Lower leg skin (tissue), 4 donors: ENCODE data around the gene TUFT1. TPM values are rescaled to one million over a fixed set of nuclear protein-coding genes. Genes with fewer than 3 reads are reported as not detected.

Experiments
- DNase-seq, 2 donors: peaks; one replicate each; pipeline ENCODE4 v3.0.0-alpha.2; 2019; ENCODE audit warnings: low spot score in 2 of 2
- H3K4me3 ChIP-seq: fragments of 200-600 bp; sonication (generic); 2 replicates; pipeline ENCODE4 v1.5.1; 2017; ENCODE audit warnings: mild to moderate bottlenecking, low read depth; ENCODE audit not compliant: poor library complexity, severe bottlenecking
- CTCF ChIP-seq, 3 donors: fragments of 450-650 bp; IDR thresholded peaks; one replicate each; pipeline ENCODE4 v1.5.1; 2016; ENCODE audit warnings: antibody characterized with exemption in 3 of 3, mild to moderate bottlenecking in 3 of 3, moderate library complexity in 2 of 3
- POLR2A ChIP-seq, 2 donors: fragments of 450-650 bp; IDR thresholded peaks; one replicate each; pipeline ENCODE4 v1.6.1; 2016 to 2017; ENCODE audit warnings: antibody characterized with exemption in 2 of 2, mild to moderate bottlenecking in 1 of 2, moderate library complexity in 1 of 2
- WGBS, 2 donors: methylation state at CpG; one replicate each; pipeline ENCODE4 v1.1.5; 2018; 5-methylcytosine and 5-hydroxymethylcytosine counted together
- intact Hi-C: fragments of 100-400 bp; cut with DNase I; formaldehyde crosslinking; loops from one replicate; pipeline ENCODE4 v1.15.0; 2023; ENCODE audit warnings: low total_unique reads
- total RNA-seq, 4 donors: library from RNA; depleted of rRNA; stranded (reverse); fragments of >200 nt; gene quantifications; one replicate each; pipeline ENCODE4 v1.1.0, GENCODE V29; 2016

Gene TUFT1
- total RNA-seq, 4 donors from 2014 or later, result 140 to 186 (median 161) TPM

DNA sequence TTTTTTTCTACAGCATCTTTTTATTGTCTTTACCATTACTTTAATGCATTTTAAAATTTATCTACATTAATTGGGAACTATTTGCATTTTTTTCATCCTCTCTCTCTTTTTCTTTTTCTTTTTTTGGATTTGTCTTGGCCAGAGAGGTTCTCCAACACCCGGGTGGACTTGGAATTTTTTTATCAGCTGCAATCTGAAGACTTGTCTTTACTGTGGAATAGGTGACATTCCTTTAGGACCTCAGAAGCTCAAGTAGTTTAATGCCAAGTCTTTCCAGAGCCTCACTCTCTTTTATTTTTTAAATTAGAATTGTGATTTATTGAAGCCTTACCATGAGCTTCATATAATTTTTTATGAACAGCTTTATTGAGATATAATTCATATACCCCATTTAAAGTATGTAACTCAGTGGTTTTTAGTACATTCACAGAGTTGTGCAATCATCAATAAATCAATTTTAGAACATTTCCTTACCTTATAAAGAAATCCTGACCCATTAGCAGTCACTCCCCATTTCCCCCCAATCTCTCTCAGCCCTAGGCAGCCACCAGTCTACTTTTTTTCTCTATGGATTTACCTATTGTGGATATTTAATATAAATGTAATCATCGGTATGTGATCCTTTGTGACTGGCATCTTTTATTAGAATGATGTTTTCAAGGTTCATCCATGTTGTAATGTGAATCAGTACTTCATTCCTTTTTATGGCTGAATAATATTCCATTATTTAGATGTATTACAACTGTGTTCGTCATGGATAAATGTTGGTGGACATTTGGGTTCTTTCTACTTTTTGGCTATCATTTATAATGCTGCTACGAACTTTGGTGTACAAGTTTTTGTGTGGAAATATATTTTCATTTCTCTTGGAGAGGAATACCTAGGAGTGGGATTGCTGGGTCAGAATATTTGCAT lies 6.2 kb downstream of the TUFT1 start:
- intact Hi-C loops, result no loop called here
- no peak for TF ChIP-seq CTCF (IDR thresholded peaks at IDR 0.05)
- 82 to 85% methylated on average over 4 of the region's 4 CpGs for WGBS, 2 donors
- H3K4me3 ChIP-seq, result no peak overlapping the region
- DNase-seq, result no peak

- WGBS, 2 donors, result 28 to 30% methylated on average over 7 of the region's 7 CpGs
- DNase-seq, result peak; percentile 69 to 91
- no peak for TF ChIP-seq CTCF (IDR thresholded peaks at IDR 0.05)
- TF ChIP-seq POLR2A (IDR thresholded peaks at IDR 0.05), result no peak
- intact Hi-C loops, result no loop called here
- no peak overlapping the region for H3K4me3 ChIP-seq
These were observed 7.2 kb downstream of the TUFT1 start for GRCh38 chr1:151547119-151547899.

DNA sequence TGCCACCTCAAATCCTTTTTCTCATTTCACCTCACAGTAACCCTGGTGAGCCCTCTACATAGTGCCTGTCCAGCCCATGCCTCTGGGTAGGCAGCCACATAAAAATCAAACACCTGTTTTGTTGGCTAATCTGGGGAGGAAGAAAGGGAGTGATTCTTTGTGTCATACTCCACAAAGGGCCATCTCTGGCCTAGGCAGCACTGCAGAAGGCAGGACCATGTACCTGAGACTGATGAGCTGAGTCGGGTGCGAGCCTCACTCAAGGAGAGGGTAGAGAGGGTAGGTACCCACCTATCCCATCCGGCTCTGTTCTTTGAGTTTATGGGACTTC lies 7.8 kb downstream of the TUFT1 start:
- intact Hi-C loops, result no loop called here
- WGBS, 2 donors, result 97 to 98% methylated on average over 3 of the region's 3 CpGs
- peak in 1 of 2 donors; percentile 61 for DNase-seq
- H3K4me3 ChIP-seq, result no peak overlapping the region
- no peak for TF ChIP-seq POLR2A (IDR thresholded peaks at IDR 0.05)
- no peak for TF ChIP-seq CTCF (IDR thresholded peaks at IDR 0.05)

- no peak overlapping the region for H3K4me3 ChIP-seq
- TF ChIP-seq CTCF (IDR thresholded peaks at IDR 0.05) (no peak), POLR2A (IDR thresholded peaks at IDR 0.05) (no peak)
- intact Hi-C loops, result no loop called here
- peak in 1 of 2 donors; percentile 75 for DNase-seq
- WGBS, 2 donors, result 56 to 61% methylated on average over 2 of the region's 2 CpGs
These were observed 9.1 kb downstream of the TUFT1 start for GRCh38 chr1:151549199-151549598.

GRCh38 chr1:151553659-151554058 lies 13.6 kb downstream of the TUFT1 start:
- 72 to 86% methylated on average over 4 of the region's 4 CpGs for WGBS, 2 donors
- no peak for TF ChIP-seq POLR2A (IDR thresholded peaks at IDR 0.05)
- intact Hi-C loops, result no loop called here
- H3K4me3 ChIP-seq, result no peak overlapping the region
- DNase-seq, result no peak

DNA sequence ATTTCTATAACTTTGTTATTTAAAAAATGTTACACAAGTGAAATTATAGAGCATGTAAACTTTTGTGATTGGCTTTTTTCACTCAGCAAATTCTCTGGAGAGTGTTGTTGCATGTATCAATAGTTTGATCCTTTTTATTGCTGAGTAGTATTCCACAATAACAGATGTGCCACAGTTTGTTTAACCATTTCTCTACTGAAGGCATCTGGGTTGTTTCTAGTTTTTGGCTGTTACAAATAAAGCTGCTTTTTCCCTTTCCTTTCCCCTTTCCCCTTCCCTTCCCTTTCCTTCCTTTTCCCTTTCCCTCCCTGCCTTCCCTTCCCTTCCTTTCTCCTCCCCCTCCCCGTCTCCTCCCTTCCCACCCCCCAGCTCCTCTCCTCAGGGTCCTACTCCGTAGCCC lies 15.9 kb downstream of the TUFT1 start:
- DNase-seq, result no peak
- WGBS, 2 donors, result 90 to 95% methylated on average over 2 of the region's 2 CpGs
- intact Hi-C loops, result no loop called here
- no peak overlapping the region for H3K4me3 ChIP-seq
- TF ChIP-seq POLR2A (IDR thresholded peaks at IDR 0.05) (no peak), CTCF (IDR thresholded peaks at IDR 0.05) (no peak)
